CD4-positive, CD25-positive, alpha-beta regulatory T cell (primary cell): ENCODE measurements around the gene LILRA1. TPM values are rescaled to one million over a fixed set of nuclear protein-coding genes. Genes with fewer than 3 reads are reported as not detected.
"Not testable (repeated sequence)": the region's sequence is repeated elsewhere in the genome, so short reads cannot be mapped to it uniquely, and the experiment has no call there.

Source experiments
- ATAC-seq, 2 donors: fragments of 150-1000 bp; cut with Tn5 transposase; one replicate each; pipeline ENCODE4 v1.10.0; 2021; ENCODE audit warnings: low read depth in 2 of 2, moderate number of reproducible peaks in 2 of 2, moderate library complexity in 1 of 2
- DNase-seq, 3 donors: peaks; one replicate each; pipeline versions ENCODE4 v3.0.0 to v3.0.0-alpha.2; 2012 to 2022; ENCODE audit warnings: mixed read lengths in 1 of 3
- H3K27ac ChIP-seq: one replicate; pipeline ENCODE4 v1.7.0; 2013; ENCODE audit warnings: mild to moderate bottlenecking, low read length; ENCODE audit not compliant: insufficient read depth, poor library complexity, severe bottlenecking
- H3K27me3 ChIP-seq: one replicate; pipeline ENCODE4 v1.7.0; 2013; ENCODE audit warnings: low read length; ENCODE audit not compliant: control insufficient read depth, insufficient read depth
- H3K36me3 ChIP-seq: one replicate; pipeline ENCODE4 v1.7.0; 2013; ENCODE audit warnings: mild to moderate bottlenecking, low read length, moderate library complexity; ENCODE audit not compliant: control insufficient read depth, insufficient read depth
- H3K4me1 ChIP-seq: 2 replicates; pipeline ENCODE4 v1.7.0; 2013; ENCODE audit warnings: mild to moderate bottlenecking, low read length; ENCODE audit not compliant: insufficient read depth, control insufficient read depth, poor library complexity, severe bottlenecking
- H3K4me3 ChIP-seq: one replicate; pipeline ENCODE4 v1.7.0; 2013; ENCODE audit warnings: low read depth, mild to moderate bottlenecking, low read length, moderate library complexity
- H3K9me3 ChIP-seq, 2 experiments: 1 replicate in 1 of 2; 2 replicates in 1 of 2; pipeline ENCODE4 v1.7.0; 2013; ENCODE audit warnings: low read length in 2 of 2, mild to moderate bottlenecking in 1 of 2, moderate library complexity in 1 of 2; ENCODE audit not compliant: control insufficient read depth in 2 of 2
- H3K27ac Mint-ChIP-seq, 3 donors: one replicate each; pipeline ENCODE4 v1.8.0; 2020 to 2022; ENCODE audit warnings: mild to moderate bottlenecking in 3 of 3, mixed read lengths in 3 of 3, moderate library complexity in 2 of 3
- H3K27me3 Mint-ChIP-seq: one replicate; pipeline ENCODE4 v1.8.0; 2022; ENCODE audit warnings: mild to moderate bottlenecking, mixed read lengths
- H3K36me3 Mint-ChIP-seq: one replicate; pipeline ENCODE4 v1.8.0; 2020; ENCODE audit warnings: mixed read lengths
- H3K4me1 Mint-ChIP-seq, 4 donors: one replicate each; pipeline ENCODE4 v1.8.0; 2020 to 2022; ENCODE audit warnings: mixed read lengths in 4 of 4, mild to moderate bottlenecking in 1 of 4
- H3K4me3 Mint-ChIP-seq, 4 donors: one replicate each; pipeline ENCODE4 v1.8.0; 2020 to 2022; ENCODE audit warnings: mild to moderate bottlenecking in 4 of 4, mixed read lengths in 4 of 4, moderate library complexity in 3 of 4
- H3K9me3 Mint-ChIP-seq, 7 donors: one replicate each; pipeline ENCODE4 v1.8.0; 2020 to 2022; ENCODE audit warnings: mixed read lengths in 7 of 7, mild to moderate bottlenecking in 3 of 7, moderate library complexity in 2 of 7
- polyA plus RNA-seq, 4 donors: library from polyadenylated mRNA; unstranded; fragments of 300-500 nt; fragmentation: Illumina TruSeq; gene quantifications; one replicate each; pipeline ENCODE4 v1.2.3, GENCODE V29; 2021
- total RNA-seq: library from RNA; stranded (reverse); gene quantifications from one replicate; pipeline ENCODE4 v1.2.3, GENCODE V29; 2022

LILRA1 gene
- total and polyA plus RNA-seq, 5 donors from 2014 or later, result 0.10 TPM; not detected in 4

- not testable (repeated sequence) for H3K4me1 Mint-ChIP-seq, H3K27ac Mint-ChIP-seq, H3K9me3 ChIP-seq, ATAC-seq, DNase-seq, H3K36me3 ChIP-seq, H3K4me1 ChIP-seq, H3K27me3 ChIP-seq, H3K36me3 Mint-ChIP-seq, H3K4me3 ChIP-seq, H3K27ac ChIP-seq
- peak overlapping the region in 1 of 4 donors; percentile 10 for H3K4me3 Mint-ChIP-seq
- H3K27me3 Mint-ChIP-seq, result peaks cover 12% of the 10 kb centered on the region
- H3K9me3 Mint-ChIP-seq, result peaks cover 0 to 15% (median 2%) of the 10 kb centered on the region in 7 donors
Measured at GRCh38 chr19:54578268-54578667, 15.2 kb upstream of the LILRA1 start.

GRCh38 chr19:54586397-54586796 is 7.0 kb upstream of the LILRA1 start:
- Histone ChIP-seq H3K4me3 (no peak overlapping the region), H3K36me3 (no peaks in the 10 kb centered on the region), H3K27me3 (peaks cover 3% of the 10 kb centered on the region), H3K27ac (no peak overlapping the region), H3K9me3 (peaks cover 4 to 7% of the 10 kb centered on the region in 2 experiments), H3K4me1 (no peaks in the 10 kb centered on the region)
- Mint-ChIP-seq H3K27ac (peak overlapping the region in 1 of 3 donors; percentile 76), H3K4me3 (no peak overlapping the region), H3K9me3 (peaks cover 0 to 15% (median 2%) of the 10 kb centered on the region in 7 donors), H3K4me1 (no peaks in the 10 kb centered on the region), H3K36me3 (peaks cover 8% of the 10 kb centered on the region), H3K27me3 (peaks cover 13% of the 10 kb centered on the region)
- no peak for ATAC-seq
- no peak for DNase-seq

- H3K4me1 ChIP-seq, result no peaks in the 10 kb centered on the region
- H3K27ac ChIP-seq, result no peak overlapping the region
- peaks cover 0 to 14% (median 2%) of the 10 kb centered on the region in 7 donors for H3K9me3 Mint-ChIP-seq
- no peaks in the 10 kb centered on the region for H3K36me3 ChIP-seq
- H3K27me3 ChIP-seq, result peaks cover 3% of the 10 kb centered on the region
- DNase-seq (no peak), ATAC-seq (no peak)
- H3K9me3 ChIP-seq, result peaks cover 4 to 7% of the 10 kb centered on the region in 2 experiments
- no peaks in the 10 kb centered on the region for H3K4me1 Mint-ChIP-seq
- H3K4me3 ChIP-seq, result no peak overlapping the region
- H3K27ac Mint-ChIP-seq, result no peak overlapping the region
- H3K27me3 Mint-ChIP-seq, result peaks cover 16% of the 10 kb centered on the region
- H3K36me3 Mint-ChIP-seq, result peaks cover 8% of the 10 kb centered on the region
- no peak overlapping the region for H3K4me3 Mint-ChIP-seq
Measured at GRCh38 chr19:54587026-54587425, 6.4 kb upstream of the LILRA1 start.

- H3K4me1 Mint-ChIP-seq, DNase-seq, H3K4me1 ChIP-seq, ATAC-seq, H3K27ac Mint-ChIP-seq, H3K36me3 Mint-ChIP-seq, H3K36me3 ChIP-seq, H3K9me3 ChIP-seq, H3K27me3 ChIP-seq, H3K27ac ChIP-seq, H3K9me3 Mint-ChIP-seq, H3K4me3 ChIP-seq, H3K4me3 Mint-ChIP-seq: not testable (repeated sequence)
- H3K27me3 Mint-ChIP-seq, result peaks cover 15% of the 10 kb centered on the region
Measured at GRCh38 chr19:54593931-54594626, 647 bp downstream of the LILRA1 start.

- Histone ChIP-seq H3K4me1 (no peaks in the 10 kb centered on the region), H3K9me3 (peaks cover 4 to 7% of the 10 kb centered on the region in 2 experiments), H3K4me3 (no peak overlapping the region), H3K27me3 (no peaks in the 10 kb centered on the region), H3K36me3 (no peaks in the 10 kb centered on the region), H3K27ac (no peak overlapping the region)
- Mint-ChIP-seq H3K36me3 (no peaks in the 10 kb centered on the region), H3K27ac (no peak overlapping the region), H3K4me3 (no peak overlapping the region), H3K9me3 (peaks cover 0 to 8% (median 0%) of the 10 kb centered on the region in 7 donors), H3K27me3 (peaks cover 17% of the 10 kb centered on the region), H3K4me1 (no peaks in the 10 kb centered on the region)
- no peak for DNase-seq
- ATAC-seq, result no peak
Measured at GRCh38 chr19:54594737-54595136, 1.3 kb downstream of the LILRA1 start.

- H3K27me3 Mint-ChIP-seq, result peaks cover 20% of the 10 kb centered on the region
- not testable (repeated sequence) for H3K4me1 Mint-ChIP-seq, H3K27me3 ChIP-seq, DNase-seq, H3K27ac Mint-ChIP-seq, H3K9me3 Mint-ChIP-seq, H3K9me3 ChIP-seq, H3K36me3 ChIP-seq, H3K4me1 ChIP-seq, ATAC-seq, H3K27ac ChIP-seq, H3K4me3 Mint-ChIP-seq, H3K36me3 Mint-ChIP-seq, H3K4me3 ChIP-seq
Measured at GRCh38 chr19:54595680-54596436, 2.4 kb downstream of the LILRA1 start.

GRCh38 chr19:54600212-54600611 is 6.8 kb downstream of the LILRA1 start:
- Mint-ChIP-seq H3K9me3 (peaks cover 0 to 6% (median 0%) of the 10 kb centered on the region in 7 donors), H3K4me3 (no peak overlapping the region), H3K36me3 (no peaks in the 10 kb centered on the region), H3K27ac (no peak overlapping the region), H3K4me1 (no peaks in the 10 kb centered on the region), H3K27me3 (peaks cover 17% of the 10 kb centered on the region)
- DNase-seq (no peak), ATAC-seq (no peak)
- H3K4me1 ChIP-seq, result no peaks in the 10 kb centered on the region
- no peaks in the 10 kb centered on the region for H3K36me3 ChIP-seq
- no peaks in the 10 kb centered on the region for H3K9me3 ChIP-seq
- H3K27ac ChIP-seq, result no peak overlapping the region
- no peak overlapping the region for H3K4me3 ChIP-seq
- peaks cover 4% of the 10 kb centered on the region for H3K27me3 ChIP-seq
